GM12878 (cell line): ENCODE data around the gene IER3. TPM values are rescaled to one million over a fixed set of nuclear protein-coding genes. Genes with fewer than 3 reads are reported as not detected.
A peak's percentile ranks its signal among the peaks of the same experiment; 100 is the strongest.

ENCODE experiments used
- ATF7 ChIP-seq: fragments of 450-650 bp; IDR thresholded peaks from 2 replicates; pipeline ENCODE4 v1.6.1; 2016; ENCODE audit warnings: low read depth, mild to moderate bottlenecking
- CBX3 ChIP-seq: fragments of 200-600 bp; sonication (generic); IDR thresholded peaks from 2 replicates; pipeline ENCODE4 v1.6.1; 2016; ENCODE audit warnings: low read depth, borderline replicate concordance
- CBX5 ChIP-seq: sonication (generic); IDR thresholded peaks from 2 replicates; pipeline ENCODE4 v1.6.1; 2016; ENCODE audit warnings: low read depth, moderate library complexity, mild to moderate bottlenecking, inconsistent platforms
- CTCF ChIP-seq, 3 experiments: IDR thresholded peaks in 2 of 3; conservative IDR thresholded peaks in 1 of 3; 2 replicates each; pipeline ENCODE4 v1.5.1; 2011; ENCODE audit warnings: low read depth in 3 of 3, low read length in 3 of 3, mild to moderate bottlenecking in 3 of 3, control low read depth in 2 of 3, moderate library complexity in 2 of 3, inconsistent platforms in 1 of 3, mixed read lengths in 1 of 3; ENCODE audit not compliant: control insufficient read depth in 2 of 3, insufficient read depth in 1 of 3; ENCODE audit errors: extremely low read depth in 1 of 3
- EGR1 ChIP-seq, 2 experiments: IDR thresholded peaks; 1 replicate in 1 of 2; 2 replicates in 1 of 2; pipeline ENCODE4 v1.6.1; 2011 to 2012; ENCODE audit warnings: low read depth in 2 of 2, low read length in 2 of 2, borderline replicate concordance in 1 of 2, mild to moderate bottlenecking in 1 of 2, moderate library complexity in 1 of 2
- GABPA ChIP-seq: IDR thresholded peaks from 2 replicates; pipeline ENCODE4 v1.6.1; 2014; ENCODE audit warnings: antibody characterized with exemption, low read depth, mild to moderate bottlenecking, inconsistent platforms
- GATAD2B ChIP-seq: fragments of 450-650 bp; conservative IDR thresholded peaks from 2 replicates; pipeline ENCODE4 v1.6.1; 2017; ENCODE audit warnings: low read depth, mild to moderate bottlenecking, moderate library complexity
- IRF3 ChIP-seq: fragments of 450-650 bp; IDR thresholded peaks from 2 replicates; pipeline ENCODE4 v1.6.1; 2014; ENCODE audit warnings: mild to moderate bottlenecking
- JUNB ChIP-seq: IDR thresholded peaks from 2 replicates; pipeline ENCODE4 v1.6.1; 2016; ENCODE audit warnings: antibody characterized with exemption, mild to moderate bottlenecking
- LARP7 ChIP-seq: fragments of 450-650 bp; IDR thresholded peaks from 2 replicates; pipeline ENCODE4 v1.6.1; 2017; ENCODE audit warnings: mild to moderate bottlenecking
- MTA3 ChIP-seq: IDR thresholded peaks from 2 replicates; pipeline ENCODE4 v1.6.1; 2012; ENCODE audit warnings: low read length, inconsistent platforms, borderline replicate concordance
- NBN ChIP-seq: fragments of 450-650 bp; IDR thresholded peaks from 2 replicates; pipeline ENCODE4 v1.6.1; 2016
- NR2C2 ChIP-seq: IDR thresholded peaks from 2 replicates; pipeline ENCODE4 v1.6.1; 2011; ENCODE audit warnings: borderline replicate concordance, low read depth; ENCODE audit not compliant: control insufficient read depth, insufficient read length
- POLR2A ChIP-seq: IDR thresholded peaks from 2 replicates; pipeline ENCODE4 v1.6.1; 2011; ENCODE audit warnings: low read depth, mild to moderate bottlenecking, low read length
- SIX5 ChIP-seq: IDR thresholded peaks from 2 replicates; pipeline ENCODE4 v1.6.1; 2011; ENCODE audit warnings: mild to moderate bottlenecking, low read depth, low read length, moderate library complexity; ENCODE audit not compliant: severe bottlenecking
- SMAD1 ChIP-seq: fragments of 450-650 bp; IDR thresholded peaks from 2 replicates; pipeline ENCODE4 v1.6.1; 2018; ENCODE audit warnings: mild to moderate bottlenecking, low read depth; ENCODE audit not compliant: partially characterized antibody
- STAT3 ChIP-seq: IDR thresholded peaks from 2 replicates; pipeline ENCODE4 v1.6.1; 2011; ENCODE audit warnings: low read depth, low read length, improper control_type of control experiment
- SUZ12 ChIP-seq: fragments of 200-600 bp; sonication (generic); IDR thresholded peaks from one replicate; pipeline ENCODE4 v1.6.1; 2018; ENCODE audit warnings: antibody characterized with exemption, mild to moderate bottlenecking; ENCODE audit not compliant: unreplicated experiment
- TCF7 ChIP-seq: IDR thresholded peaks from 2 replicates; pipeline ENCODE4 v1.6.1; 2014; ENCODE audit warnings: antibody characterized with exemption, borderline replicate concordance
- USF2 ChIP-seq: IDR thresholded peaks from 2 replicates; pipeline ENCODE4 v1.6.1; 2011; ENCODE audit warnings: low read depth, low read length, improper control_type of control experiment, borderline replicate concordance
- YBX1 ChIP-seq: fragments of 450-650 bp; IDR thresholded peaks from 2 replicates; pipeline ENCODE4 v1.6.1; 2016; ENCODE audit warnings: antibody characterized with exemption
- YY1 ChIP-seq: IDR thresholded peaks from 2 replicates; pipeline ENCODE4 v1.6.1; 2011; ENCODE audit warnings: low read depth, mild to moderate bottlenecking, low read length
- ZBED1 ChIP-seq: IDR thresholded peaks from 2 replicates; pipeline ENCODE4 v1.6.1; 2016; ENCODE audit warnings: borderline replicate concordance
- ZNF207 ChIP-seq: fragments of 450-650 bp; IDR thresholded peaks from 2 replicates; pipeline ENCODE4 v1.6.1; 2014; ENCODE audit warnings: antibody characterized with exemption, mild to moderate bottlenecking, borderline replicate concordance
- ZNF24 ChIP-seq: fragments of 450-650 bp; IDR thresholded peaks from 2 replicates; pipeline ENCODE4 v1.6.1; 2017; ENCODE audit warnings: antibody characterized with exemption, mild to moderate bottlenecking
- ZZZ3 ChIP-seq: IDR thresholded peaks from 2 replicates; pipeline ENCODE4 v1.6.1; 2011; ENCODE audit warnings: low read depth; ENCODE audit not compliant: control insufficient read depth, insufficient read length
- polyA plus RNA-seq, 11 experiments: library from polyadenylated mRNA; depleted of rRNA in 4 of 11; unstranded in 6 of 11; stranded (reverse) in 5 of 11; fragments of >200 nt; fragmentation: Nextera tagmentation in 4 of 11; fragmentation: Illumina TruSeq in 1 of 11; extraction: Ambion mirVana in 4 of 11; extraction: Trizol in 1 of 11; gene quantifications; 1 replicate in 1 of 11; 2 replicates in 10 of 11; pipeline versions ENCODE4 v1.2.1 to v1.2.3, GENCODE V29; 2011 to 2016; ENCODE audit warnings: inconsistent platforms in 2 of 11, missing spikeins in 2 of 11, low read depth in 1 of 11
- total RNA-seq, 4 experiments: library from RNA; depleted of rRNA in 3 of 4; stranded (reverse); fragments of >200 nt in 3 of 4; fragmentation: Illumina TruSeq in 1 of 4; extraction: Trizol in 1 of 4; gene quantifications; 2 replicates each; pipeline versions ENCODE4 v1.2.1 to v1.2.3, GENCODE V29; 2013 to 2021

Gene IER3
- total and polyA plus RNA-seq, 10 of the 15 experiments (the other 5 are each of a cell fraction or from before 2014, with no cell fraction given), result 1.9 to 100 (median 32.3) TPM

GRCh38 chr6:30721198-30722024, 22.9 kb downstream of the IER3 start (continued):
- peak; percentile 87 for TF ChIP-seq USF2
- no peak for TF ChIP-seq STAT3
- peak; percentile 67 for TF ChIP-seq ZNF207
- TF ChIP-seq YBX1, result no peak
- TF ChIP-seq ZZZ3, result no peak
- peak; percentile 63; the same call in 1 of the 2 replicates for TF ChIP-seq GATAD2B
- peak; percentile 28 to 33 (median 28); a peak in 4 of 6 replicates for TF ChIP-seq CTCF (IDR thresholded peaks at IDR 0.05 in 2 of 3, conservative IDR thresholded peaks at IDR 0.05 in 1 of 3; ENCODE audit: control insufficient read depth in 2 of 3, extremely low read depth in 1 of 3, insufficient read depth in 1 of 3, low read depth in 3 of 3, low read length in 3 of 3)
- peak in 1 of 2 experiments; percentile 81; a peak in 1 of 3 replicates for TF ChIP-seq EGR1 (IDR thresholded peaks at IDR 0.05; ENCODE audit: borderline replicate concordance in 1 of 2, low read depth in 2 of 2, low read length in 2 of 2)
- peak; percentile 43; the same call in 1 of the 2 replicates for TF ChIP-seq YY1
- no peak for TF ChIP-seq JUNB
- TF ChIP-seq ZBED1, result peak; percentile 14; the same call in 1 of the 2 replicates
- TF ChIP-seq IRF3, result no peak
- TF ChIP-seq SUZ12, result no peak
- no peak for TF ChIP-seq ATF7
- no peak for TF ChIP-seq MTA3
- 0 out of 2 replicates have a peak, but pooled peaks have one; percentile 49 for TF ChIP-seq NBN
- no peak for TF ChIP-seq NR2C2
- TF ChIP-seq LARP7, result peak; percentile 87
- peak; percentile 85 for TF ChIP-seq POLR2A
- no peak for TF ChIP-seq CBX5
- TF ChIP-seq GABPA, result no peak
- no peak for TF ChIP-seq ZNF24
- no peak for TF ChIP-seq TCF7
- no peak for TF ChIP-seq SIX5
- TF ChIP-seq CBX3, result no peak
- peak; percentile 29 for TF ChIP-seq SMAD1
